HG03175 (cell line): ENCODE results near the gene ETF1.
"Not testable (repeated sequence)": the region's sequence is repeated elsewhere in the genome, so short reads cannot be mapped to it uniquely, and the experiment has no call there.

ENCODE experiments used
- ATAC-seq: cut with Tn5 transposase; IDR thresholded peaks from one replicate; pipeline ENCODE4 v1.9.1; 2021; ENCODE audit warnings: mild to moderate bottlenecking, moderate library complexity; ENCODE audit not compliant: unreplicated experiment

Gene ETF1

GRCh38 chr5:138533973-138534941 lies 8.8 kb downstream of the ETF1 start:
- no peak for ATAC-seq

GRCh38 chr5:138529812-138530211 lies 13.2 kb downstream of the ETF1 start:
- ATAC-seq = no peak

- ATAC-seq = no peak
These were observed 14.1 kb downstream of the ETF1 start for GRCh38 chr5:138528744-138529469.

GRCh38 chr5:138528208-138528607 lies 14.8 kb downstream of the ETF1 start:
- ATAC-seq = no peak

- no peak for ATAC-seq
These were observed 15.9 kb downstream of the ETF1 start for GRCh38 chr5:138527170-138527569.

GRCh38 chr5:138523406-138523805 lies 19.6 kb downstream of the ETF1 start:
- ATAC-seq = no peak

- ATAC-seq = no peak
These were observed 22.1 kb downstream of the ETF1 start for GRCh38 chr5:138520971-138521370.

GRCh38 chr5:138517437-138517836 lies 25.6 kb downstream of the ETF1 start:
- no peak for ATAC-seq

- no peak for ATAC-seq
These were observed 27.3 kb downstream of the ETF1 start for GRCh38 chr5:138515556-138516245.

GRCh38 chr5:138514021-138514420 lies 29.0 kb downstream of the ETF1 start:
- no peak for ATAC-seq

- ATAC-seq = no peak
These were observed 34.1 kb downstream of the ETF1 start for GRCh38 chr5:138508958-138509357.

GRCh38 chr5:138507485-138507884 lies 35.6 kb downstream of the ETF1 start:
- not testable (repeated sequence) for ATAC-seq

GRCh38 chr5:138506370-138507306 lies 36.4 kb downstream of the ETF1 start:
- no peak for ATAC-seq

GRCh38 chr5:138504799-138505198 lies 38.2 kb downstream of the ETF1 start:
- ATAC-seq = no peak

- no peak for ATAC-seq
These were observed 39.4 kb downstream of the ETF1 start for GRCh38 chr5:138503487-138504270.

- no peak for ATAC-seq
These were observed 40.5 kb downstream of the ETF1 start for GRCh38 chr5:138502521-138502920.

- no peak for ATAC-seq
These were observed 40.9 kb downstream of the ETF1 start for GRCh38 chr5:138502121-138502520.

- no peak for ATAC-seq
These were observed 44.7 kb downstream of the ETF1 start for GRCh38 chr5:138498376-138498775.

- ATAC-seq = no peak
These were observed 47.7 kb downstream of the ETF1 start for GRCh38 chr5:138495351-138495750.
